ENCODE data around the gene RNF220. TPM values are rescaled to one million over a fixed set of nuclear protein-coding genes. Genes with fewer than 3 reads are reported as not detected.
A peak's percentile ranks its signal among the peaks of the same experiment; 100 is the strongest.

The RNF220 gene
- total and polyA plus RNA-seq, 2 of the 13 experiments (the other 11 are each of a cell fraction or from before 2014, with no cell fraction given) = 48.2 to 72.1 TPM

- no peak for FAIRE-seq
- peak; percentile 23 for DNase-seq (ENCODE audit: low spot score)
- Histone ChIP-seq H3K4me3 (replicated peaks in 1 of 3; ENCODE audit: insufficient read depth in 1 of 3, low read depth in 2 of 3, low read length in 3 of 3) (no peak overlapping the region), H3K27me3 (ENCODE audit: control insufficient read depth in 1 of 2, insufficient read depth in 2 of 2, low read length in 2 of 2) (no peaks in the 10 kb centered on the region; a peak in 1 of 5 replicates), H4K20me1 (ENCODE audit: insufficient read depth, low read length) (peaks cover 6% of the 10 kb centered on the region; the same call in 1 of the 2 replicates), H3K4me2 (ENCODE audit: low read depth, low read length) (no peak overlapping the region), H3K79me2 (ENCODE audit: insufficient read depth, low read length) (no peaks in the 10 kb centered on the region), H3K9me3 (ENCODE audit: low read length) (no peaks in the 10 kb centered on the region), H3K4me1 (ENCODE audit: insufficient read depth, low read length) (no peaks in the 10 kb centered on the region), H3K36me3 (replicated peaks in 1 of 2; ENCODE audit: control insufficient read depth in 1 of 2, insufficient read depth in 2 of 2, low read length in 2 of 2) (peaks cover 0 to 4% of the 10 kb centered on the region in 2 experiments; a peak in 1 of 5 replicates), H3K27ac (ENCODE audit: extremely low read length, insufficient read depth, low read length) (no peak overlapping the region), H3K9ac (ENCODE audit: insufficient read depth, low read depth, low read length) (no peak overlapping the region), H2AFZ (ENCODE audit: low read length) (no peak overlapping the region)
- peak; percentile 14; the same call in 1 of the 2 replicates for TF ChIP-seq STAG1 (CRISPR knock-in tag; IDR thresholded peaks at IDR 0.05)
- no peak for TF ChIP-seq SETDB1 (CRISPR knock-in tag; IDR thresholded peaks at IDR 0.05; ENCODE audit: borderline replicate concordance)
- TF ChIP-seq, protein P1, sequence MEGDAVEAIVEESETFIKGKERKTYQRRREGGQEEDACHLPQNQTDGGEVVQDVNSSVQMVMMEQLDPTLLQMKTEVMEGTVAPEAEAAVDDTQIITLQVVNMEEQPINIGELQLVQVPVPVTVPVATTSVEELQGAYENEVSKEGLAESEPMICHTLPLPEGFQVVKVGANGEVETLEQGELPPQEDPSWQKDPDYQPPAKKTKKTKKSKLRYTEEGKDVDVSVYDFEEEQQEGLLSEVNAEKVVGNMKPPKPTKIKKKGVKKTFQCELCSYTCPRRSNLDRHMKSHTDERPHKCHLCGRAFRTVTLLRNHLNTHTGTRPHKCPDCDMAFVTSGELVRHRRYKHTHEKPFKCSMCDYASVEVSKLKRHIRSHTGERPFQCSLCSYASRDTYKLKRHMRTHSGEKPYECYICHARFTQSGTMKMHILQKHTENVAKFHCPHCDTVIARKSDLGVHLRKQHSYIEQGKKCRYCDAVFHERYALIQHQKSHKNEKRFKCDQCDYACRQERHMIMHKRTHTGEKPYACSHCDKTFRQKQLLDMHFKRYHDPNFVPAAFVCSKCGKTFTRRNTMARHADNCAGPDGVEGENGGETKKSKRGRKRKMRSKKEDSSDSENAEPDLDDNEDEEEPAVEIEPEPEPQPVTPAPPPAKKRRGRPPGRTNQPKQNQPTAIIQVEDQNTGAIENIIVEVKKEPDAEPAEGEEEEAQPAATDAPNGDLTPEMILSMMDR (CRISPR knock-in tag; IDR thresholded peaks at IDR 0.05) = peak; percentile 52
- TF ChIP-seq, protein P2, sequence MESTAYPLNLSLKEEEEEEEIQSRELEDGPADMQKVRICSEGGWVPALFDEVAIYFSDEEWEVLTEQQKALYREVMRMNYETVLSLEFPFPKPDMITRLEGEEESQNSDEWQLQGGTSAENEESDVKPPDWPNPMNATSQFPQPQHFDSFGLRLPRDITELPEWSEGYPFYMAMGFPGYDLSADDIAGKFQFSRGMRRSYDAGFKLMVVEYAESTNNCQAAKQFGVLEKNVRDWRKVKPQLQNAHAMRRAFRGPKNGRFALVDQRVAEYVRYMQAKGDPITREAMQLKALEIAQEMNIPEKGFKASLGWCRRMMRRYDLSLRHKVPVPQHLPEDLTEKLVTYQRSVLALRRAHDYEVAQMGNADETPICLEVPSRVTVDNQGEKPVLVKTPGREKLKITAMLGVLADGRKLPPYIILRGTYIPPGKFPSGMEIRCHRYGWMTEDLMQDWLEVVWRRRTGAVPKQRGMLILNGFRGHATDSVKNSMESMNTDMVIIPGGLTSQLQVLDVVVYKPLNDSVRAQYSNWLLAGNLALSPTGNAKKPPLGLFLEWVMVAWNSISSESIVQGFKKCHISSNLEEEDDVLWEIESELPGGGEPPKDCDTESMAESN (CRISPR knock-in tag; conservative IDR thresholded peaks at IDR 0.05) = peak; percentile 66; the same call in 1 of the 2 replicates
- intact Hi-C loops (cut with micrococcal nuclease; ENCODE audit: unreplicated experiment) = no loop called here
- ATAC-seq = no peak
- in situ Hi-C loops (cut with HindIII; ENCODE audit: extremely low pct_ligation_motif_present, low pct_unique_long_range_greater_than_20kb) = loop anchor here (5.0 kb wide), 1 partner anchor 44 kb away; no protein-coding TSS in a partner anchor
- ChIA-PET CTCF (ENCODE audit: low intra/inter-chr PET ratio, low total read pairs) (interaction anchor here (1.6 kb wide), 1 partner anchor 44 kb away, joined by 4 read pairs; no protein-coding TSS in a partner anchor), POLR2A (interaction anchor here (1.7 kb wide), 1 partner anchor 24 kb away, joined by 9 read pairs; no protein-coding TSS in a partner anchor)
- WGBS (ENCODE audit: low lambda C conversion rate) = 54% methylated on average over 6 of the region's 6 CpGs
- BruUV-seq (replicated peaks) = no TSS peak
Measured at GRCh38 chr1:44608141-44608540, 203.1 kb downstream of the RNF220 start.
